ENCODE data around the gene ZNF205. TPM values are rescaled to one million over a fixed set of nuclear protein-coding genes. Genes with fewer than 3 reads are reported as not detected.

ZNF205 gene
- total and polyA plus RNA-seq, 10 of the 15 experiments (the other 5 are each of a cell fraction or from before 2014, with no cell fraction given), result 0.26 to 1.5 (median 0.78) TPM; not detected in 2

DNA sequence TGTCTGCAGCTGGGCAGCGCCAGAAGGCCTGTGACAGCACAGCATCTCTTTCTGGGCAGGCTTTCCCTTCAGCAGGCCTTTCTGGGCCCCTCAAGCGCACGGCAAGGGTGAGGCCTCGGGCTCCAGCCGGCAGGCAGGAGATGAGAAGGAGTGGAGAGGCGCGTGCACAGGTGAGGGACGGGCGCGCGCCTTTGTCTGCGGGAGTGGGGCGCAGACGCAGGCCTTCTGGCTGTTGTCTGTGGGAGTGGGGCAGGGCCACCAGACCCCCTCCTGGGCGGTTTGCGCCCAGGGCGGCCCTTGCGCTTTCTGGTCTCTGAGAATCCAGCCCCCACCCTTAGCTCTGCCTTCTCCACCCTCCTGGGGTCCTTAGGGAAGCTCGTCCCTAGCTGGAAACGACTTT lies 6.5 kb downstream of the ZNF205 start:
- Histone ChIP-seq H2AFZ (ENCODE audit: control insufficient read depth, low read depth, low read length) (no peak overlapping the region), H3K9ac (ENCODE audit: control insufficient read depth, insufficient read depth, low read length) (no peak overlapping the region), H3K9me3 (replicated peaks; ENCODE audit: control insufficient read depth, insufficient read depth, low read length) (no peaks in the 10 kb centered on the region), H3K27me3 (replicated peaks in 1 of 2; ENCODE audit: control insufficient read depth in 2 of 2, insufficient read depth in 2 of 2, low read length in 1 of 2) (no peaks in the 10 kb centered on the region), H4K20me1 (ENCODE audit: control insufficient read depth, insufficient read depth) (no peaks in the 10 kb centered on the region), H3K4me2 (ENCODE audit: control insufficient read depth, insufficient read depth) (no peak overlapping the region), H3K4me3 (no peak overlapping the region), H3K79me2 (ENCODE audit: control insufficient read depth, insufficient read depth, low read length) (no peaks in the 10 kb centered on the region), H3K4me1 (ENCODE audit: control insufficient read depth, insufficient read depth, low read length) (peaks cover 7% of the 10 kb centered on the region), H3K36me3 (ENCODE audit: control insufficient read depth in 2 of 2, insufficient read depth in 2 of 2, low read length in 1 of 2) (no peaks in the 10 kb centered on the region), H3K27ac (ENCODE audit: control insufficient read depth, insufficient read depth) (no peak overlapping the region)
- SMC1A ChIA-PET (ENCODE audit: uncharacterized antibody, unreplicated experiment), result no interaction called here
- BruUV-seq (replicated peaks), result no TSS peak
- RAD21 ChIA-PET (ENCODE audit: unreplicated experiment), result no interaction called here
- no peak for DNase-seq (ENCODE audit: low read depth, low spot score)
- intact Hi-C loops (cut with micrococcal nuclease; ENCODE audit: unreplicated experiment) (no loop called here), in situ Hi-C loops (cut with MboI) (no loop called here)
- CTCF ChIA-PET, result interaction anchor here (5.6 kb wide), 1 partner anchor 10 kb away, joined by 41 read pairs; no protein-coding TSS in a partner anchor
- no peak for FAIRE-seq
- 66% methylated on average over 20 of the region's 20 CpGs for WGBS (ENCODE audit: insufficient coverage, insufficient replicate concordance, low lambda C conversion rate, missing lambda C conversion rate)
- POLR2A ChIA-PET, result interaction anchor here (1.0 kb wide), 1 partner anchor 9 kb away, joined by 3 read pairs; no protein-coding TSS in a partner anchor
- ATAC-seq, result no peak
- no peak for TF ChIP-seq ZZZ3 (IDR thresholded peaks at IDR 0.05; ENCODE audit: control insufficient read depth, insufficient read length, low read depth)

GRCh38 chr16:3119286-3119685 lies 6.9 kb downstream of the ZNF205 start:
- WGBS (ENCODE audit: insufficient coverage, insufficient replicate concordance, low lambda C conversion rate, missing lambda C conversion rate), result 86% methylated on average over 23 of the region's 33 CpGs
- H3K9ac ChIP-seq (ENCODE audit: control insufficient read depth, insufficient read depth, low read length), result no peak overlapping the region
- FAIRE-seq, result no peak
- H3K36me3 ChIP-seq (ENCODE audit: control insufficient read depth in 2 of 2, insufficient read depth in 2 of 2, low read length in 1 of 2), result no peaks in the 10 kb centered on the region
- H3K9me3 ChIP-seq (replicated peaks; ENCODE audit: control insufficient read depth, insufficient read depth, low read length), result no peaks in the 10 kb centered on the region
- ChIA-PET RAD21 (ENCODE audit: unreplicated experiment) (no interaction called here), CTCF (interaction anchor here (5.6 kb wide), 1 partner anchor 9 kb away, joined by 41 read pairs; no protein-coding TSS in a partner anchor), POLR2A (interaction anchor here (0.6 to 1.0 kb wide), 3 partner anchors 9 to 283 kb away, joined by 3 to 5 read pairs (median 4); no protein-coding TSS in a partner anchor), SMC1A (ENCODE audit: uncharacterized antibody, unreplicated experiment) (no interaction called here)
- intact Hi-C loops (cut with micrococcal nuclease; ENCODE audit: unreplicated experiment) (no loop called here), in situ Hi-C loops (cut with MboI) (no loop called here)
- H2AFZ ChIP-seq (ENCODE audit: control insufficient read depth, low read depth, low read length), result no peak overlapping the region
- no TSS peak for BruUV-seq (replicated peaks)
- H3K27ac ChIP-seq (ENCODE audit: control insufficient read depth, insufficient read depth), result no peak overlapping the region
- H3K4me1 ChIP-seq (ENCODE audit: control insufficient read depth, insufficient read depth, low read length), result peaks cover 7% of the 10 kb centered on the region
- no peak for ATAC-seq
- H3K4me2 ChIP-seq (ENCODE audit: control insufficient read depth, insufficient read depth), result no peak overlapping the region
- no peaks in the 10 kb centered on the region for H3K27me3 ChIP-seq (replicated peaks in 1 of 2; ENCODE audit: control insufficient read depth in 2 of 2, insufficient read depth in 2 of 2, low read length in 1 of 2)
- DNase-seq (ENCODE audit: low read depth, low spot score), result no peak
- H4K20me1 ChIP-seq (ENCODE audit: control insufficient read depth, insufficient read depth), result no peaks in the 10 kb centered on the region
- H3K4me3 ChIP-seq, result no peak overlapping the region
- H3K79me2 ChIP-seq (ENCODE audit: control insufficient read depth, insufficient read depth, low read length), result no peaks in the 10 kb centered on the region
- TF ChIP-seq BACH1 (IDR thresholded peaks at IDR 0.05; ENCODE audit: borderline replicate concordance) (no peak), ZNF207 (IDR thresholded peaks at IDR 0.05; ENCODE audit: borderline replicate concordance) (no peak), BCL11A (IDR thresholded peaks at IDR 0.05; ENCODE audit: low read depth, low read length) (no peak), ZNF217 (IDR thresholded peaks at IDR 0.05) (no peak), REST (IDR thresholded peaks at IDR 0.05; ENCODE audit: low read depth, low read length) (no peak), CTCF (IDR thresholded peaks at IDR 0.05 in 2 of 3, conservative IDR thresholded peaks at IDR 0.05 in 1 of 3; ENCODE audit: control insufficient read depth in 2 of 3, extremely low read depth in 1 of 3, insufficient read depth in 1 of 3, low read depth in 3 of 3, low read length in 3 of 3) (no peak), SREBF2 (IDR thresholded peaks at IDR 0.05; ENCODE audit: low read length) (no peak), STAT3 (IDR thresholded peaks at IDR 0.05; ENCODE audit: low read depth, low read length) (no peak)
- TF ChIP-seq, protein P1, sequence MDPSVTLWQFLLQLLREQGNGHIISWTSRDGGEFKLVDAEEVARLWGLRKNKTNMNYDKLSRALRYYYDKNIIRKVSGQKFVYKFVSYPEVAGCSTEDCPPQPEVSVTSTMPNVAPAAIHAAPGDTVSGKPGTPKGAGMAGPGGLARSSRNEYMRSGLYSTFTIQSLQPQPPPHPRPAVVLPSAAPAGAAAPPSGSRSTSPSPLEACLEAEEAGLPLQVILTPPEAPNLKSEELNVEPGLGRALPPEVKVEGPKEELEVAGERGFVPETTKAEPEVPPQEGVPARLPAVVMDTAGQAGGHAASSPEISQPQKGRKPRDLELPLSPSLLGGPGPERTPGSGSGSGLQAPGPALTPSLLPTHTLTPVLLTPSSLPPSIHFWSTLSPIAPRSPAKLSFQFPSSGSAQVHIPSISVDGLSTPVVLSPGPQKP (IDR thresholded peaks at IDR 0.05; ENCODE audit: low read depth, low read length), result no peak

All from GM12878 (cell line).